Right atrium auricular region (tissue), 2 donors: ENCODE measurements around the gene PDZD8. TPM values are rescaled to one million over a fixed set of nuclear protein-coding genes. Genes with fewer than 3 reads are reported as not detected.
A peak's percentile ranks its signal among the peaks of the same experiment; 100 is the strongest.

Experiments
- DNase-seq: peaks from one replicate; pipeline ENCODE4 v3.0.0-alpha.2; 2019; ENCODE audit warnings: low spot score
- H3K27ac ChIP-seq, 2 donors: fragments of 200-600 bp; sonication (generic); 1 replicate in 1 of 2; 2 replicates in 1 of 2; pipeline ENCODE4 v1.5.1; 2016 to 2019
- H3K27me3 ChIP-seq, 2 donors: fragments of 200-600 bp; sonication (generic); one replicate each; pipeline versions ENCODE4 v1.5.1 to v1.6.0; 2017 to 2019
- H3K36me3 ChIP-seq: fragments of 200-600 bp; sonication (generic); one replicate; pipeline ENCODE4 v1.5.1; 2016
- H3K4me1 ChIP-seq, 2 donors: fragments of 200-600 bp; sonication (generic); one replicate each; pipeline versions ENCODE4 v1.5.1 to v1.6.0; 2017 to 2019
- H3K4me3 ChIP-seq, 2 donors: fragments of 200-600 bp; sonication (generic); 1 replicate in 1 of 2; 2 replicates in 1 of 2; pipeline ENCODE4 v1.5.1; 2017 to 2019; ENCODE audit warnings: mild to moderate bottlenecking in 1 of 2, moderate library complexity in 1 of 2
- H3K9me3 ChIP-seq, 2 donors: fragments of 200-600 bp; sonication (generic); one replicate each; pipeline ENCODE4 v1.5.1; 2019
- total RNA-seq, 2 donors: library from RNA; depleted of rRNA; stranded (reverse); fragments of >200 nt; gene quantifications; one replicate each; pipeline ENCODE4 v1.1.0, GENCODE V29; 2016
- TF ChIP-seq, protein P1 (sequence below), 2 donors: fragments of 200-600 bp; sonication (generic); IDR thresholded peaks; one replicate each; pipeline ENCODE4 v1.5.1; 2019; ENCODE audit warnings: antibody characterized with exemption in 2 of 2

The PDZD8 gene
- total RNA-seq, 2 donors from 2014 or later: 17.7 to 29.4 TPM

DNA sequence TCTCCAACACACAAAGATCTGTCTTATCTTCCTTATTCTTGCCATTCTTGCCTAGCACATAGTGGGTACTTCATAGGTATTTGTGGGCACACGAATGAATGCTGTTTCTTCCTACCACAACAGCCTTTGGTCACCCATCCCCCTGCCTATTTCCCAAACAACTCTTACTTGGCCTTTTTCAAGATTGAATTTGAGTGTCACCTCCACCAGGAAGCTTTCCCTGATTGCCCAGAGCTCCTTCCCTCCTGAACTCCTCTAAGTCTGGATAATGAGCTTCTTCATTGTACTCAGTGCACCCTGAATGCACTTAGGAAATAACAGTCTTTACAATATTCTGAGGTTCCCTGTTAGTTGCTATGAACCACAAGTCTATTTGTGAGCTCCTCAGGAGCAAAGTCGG lies 11.6 kb upstream of the PDZD8 start:
- Histone ChIP-seq H3K27me3 (no peaks in the 10 kb centered on the region), H3K9me3 (no peaks in the 10 kb centered on the region), H3K27ac (no peak overlapping the region), H3K4me1 (no peaks in the 10 kb centered on the region), H3K36me3 (no peaks in the 10 kb centered on the region), H3K4me3 (no peak overlapping the region)
- DNase-seq: no peak
- TF ChIP-seq, protein P1, sequence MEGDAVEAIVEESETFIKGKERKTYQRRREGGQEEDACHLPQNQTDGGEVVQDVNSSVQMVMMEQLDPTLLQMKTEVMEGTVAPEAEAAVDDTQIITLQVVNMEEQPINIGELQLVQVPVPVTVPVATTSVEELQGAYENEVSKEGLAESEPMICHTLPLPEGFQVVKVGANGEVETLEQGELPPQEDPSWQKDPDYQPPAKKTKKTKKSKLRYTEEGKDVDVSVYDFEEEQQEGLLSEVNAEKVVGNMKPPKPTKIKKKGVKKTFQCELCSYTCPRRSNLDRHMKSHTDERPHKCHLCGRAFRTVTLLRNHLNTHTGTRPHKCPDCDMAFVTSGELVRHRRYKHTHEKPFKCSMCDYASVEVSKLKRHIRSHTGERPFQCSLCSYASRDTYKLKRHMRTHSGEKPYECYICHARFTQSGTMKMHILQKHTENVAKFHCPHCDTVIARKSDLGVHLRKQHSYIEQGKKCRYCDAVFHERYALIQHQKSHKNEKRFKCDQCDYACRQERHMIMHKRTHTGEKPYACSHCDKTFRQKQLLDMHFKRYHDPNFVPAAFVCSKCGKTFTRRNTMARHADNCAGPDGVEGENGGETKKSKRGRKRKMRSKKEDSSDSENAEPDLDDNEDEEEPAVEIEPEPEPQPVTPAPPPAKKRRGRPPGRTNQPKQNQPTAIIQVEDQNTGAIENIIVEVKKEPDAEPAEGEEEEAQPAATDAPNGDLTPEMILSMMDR (IDR thresholded peaks at IDR 0.05): no peak

DNA sequence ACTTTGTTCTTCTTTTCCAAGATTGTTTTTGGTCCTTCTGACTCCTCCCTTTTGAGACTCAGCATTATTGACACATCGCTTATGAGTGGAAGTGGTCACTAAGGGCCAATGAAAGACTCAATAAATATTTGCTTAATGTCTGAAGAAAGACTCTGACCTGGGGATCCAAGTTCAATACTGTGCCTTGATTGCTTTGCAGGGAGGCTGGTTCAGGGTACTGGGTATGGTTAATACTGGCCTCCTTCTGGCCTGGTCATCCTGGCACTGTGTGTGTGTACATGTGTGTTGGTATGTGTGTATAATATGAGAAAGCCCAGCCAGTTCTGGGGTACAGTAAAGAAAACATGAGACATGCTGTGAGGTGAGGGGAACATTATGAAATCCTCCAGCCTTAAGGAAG lies 7.6 kb upstream of the PDZD8 start:
- no peak overlapping the region for H3K27ac ChIP-seq
- H3K27me3 ChIP-seq: no peaks in the 10 kb centered on the region
- H3K9me3 ChIP-seq: no peaks in the 10 kb centered on the region
- TF ChIP-seq, protein P1 (IDR thresholded peaks at IDR 0.05): no peak
- H3K4me3 ChIP-seq: no peak overlapping the region
- DNase-seq: no peak
- H3K4me1 ChIP-seq: no peaks in the 10 kb centered on the region
- no peaks in the 10 kb centered on the region for H3K36me3 ChIP-seq

DNA sequence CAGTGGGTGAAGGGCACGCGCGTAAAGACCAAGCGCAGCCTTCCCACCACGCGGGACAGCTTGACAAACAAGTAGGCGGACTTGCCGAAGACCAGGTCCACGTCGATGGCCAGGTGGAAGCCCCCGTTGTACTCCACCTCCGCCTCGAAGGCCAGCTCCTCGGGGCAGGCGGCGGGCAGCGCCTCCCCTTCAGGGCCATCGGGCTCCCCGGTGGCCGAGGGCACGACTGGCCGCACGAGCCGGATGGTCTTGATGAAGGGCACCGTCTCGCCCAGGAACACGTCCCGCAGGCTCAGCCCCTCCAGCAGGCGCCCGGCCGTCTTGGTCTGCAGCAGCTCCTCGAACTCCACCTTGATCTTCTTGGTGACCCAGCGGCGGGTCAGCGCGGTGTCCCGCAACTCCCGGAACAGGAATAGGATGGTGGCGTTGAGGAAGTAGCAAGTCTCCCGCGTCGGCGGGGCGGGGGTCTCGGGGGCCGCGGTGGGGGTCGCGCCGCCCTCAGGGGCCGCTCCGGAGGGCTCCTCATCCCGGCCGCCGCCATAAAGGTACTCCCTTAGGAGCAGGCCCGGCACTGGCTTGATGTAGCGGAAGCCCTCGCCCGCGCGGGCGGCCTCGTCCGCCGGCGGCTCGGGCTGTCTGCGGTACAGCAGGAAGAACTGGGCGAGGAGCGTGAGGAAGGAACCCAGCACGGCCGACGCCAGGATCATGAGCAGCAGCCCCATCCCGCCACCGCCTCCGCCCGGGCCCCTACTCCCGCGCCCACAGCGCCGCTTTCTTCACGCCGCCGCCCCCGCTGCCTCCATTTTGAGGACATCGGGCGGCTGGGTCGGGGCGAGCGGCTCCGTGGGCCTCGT lies 507 bp downstream of the PDZD8 start:
- TF ChIP-seq, protein P1 (IDR thresholded peaks at IDR 0.05): no peak
- no peaks in the 10 kb centered on the region for H3K9me3 ChIP-seq
- peak overlapping the region; percentile 94 for H3K27ac ChIP-seq
- H3K27me3 ChIP-seq: no peaks in the 10 kb centered on the region
- no peaks in the 10 kb centered on the region for H3K36me3 ChIP-seq
- H3K4me1 ChIP-seq: peaks cover 0 to 34% of the 10 kb centered on the region in 2 donors
- peak overlapping the region; percentile 76 to 79 for H3K4me3 ChIP-seq
- peak; percentile 63 for DNase-seq

DNA sequence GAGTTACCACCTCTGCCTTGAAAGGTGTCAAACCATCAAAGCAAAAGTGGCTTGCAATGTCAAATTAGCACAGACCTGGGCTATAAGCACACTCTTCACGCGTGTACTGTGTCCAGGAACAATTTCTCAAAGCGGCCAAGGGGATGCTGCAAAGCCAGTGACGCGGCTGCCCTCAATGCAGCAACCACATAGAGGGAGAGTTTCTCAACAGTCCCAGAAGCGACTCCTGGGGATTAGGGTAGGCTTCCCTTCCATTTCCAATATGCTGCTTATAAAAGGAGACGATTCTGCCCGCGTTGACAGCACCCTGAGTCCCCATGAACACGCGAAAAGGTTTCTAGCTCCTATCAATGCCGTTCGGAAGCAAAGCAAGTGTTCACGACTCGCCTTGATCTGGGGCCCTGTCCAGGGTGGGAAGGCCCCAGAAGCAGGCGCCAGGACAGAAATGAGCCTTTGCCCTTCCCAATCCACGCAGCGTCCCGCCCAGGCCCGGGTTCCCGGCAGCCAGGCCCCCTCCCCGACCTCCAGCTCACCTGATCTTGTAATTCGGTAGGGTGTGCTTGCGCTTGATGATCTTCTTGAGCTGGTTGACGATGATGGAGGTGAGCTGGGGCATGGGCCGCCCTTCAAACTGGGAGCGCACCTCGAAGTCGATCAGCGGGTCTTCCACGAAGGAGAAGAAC lies 1.3 kb downstream of the PDZD8 start:
- Histone ChIP-seq H3K27me3 (no peaks in the 10 kb centered on the region), H3K36me3 (no peaks in the 10 kb centered on the region), H3K9me3 (no peaks in the 10 kb centered on the region), H3K27ac (peak overlapping the region; percentile 94), H3K4me1 (peaks cover 0 to 34% of the 10 kb centered on the region in 2 donors), H3K4me3 (peak overlapping the region; percentile 76 to 79)
- TF ChIP-seq, protein P1 (IDR thresholded peaks at IDR 0.05): no peak
- peak; percentile 82 for DNase-seq

DNA sequence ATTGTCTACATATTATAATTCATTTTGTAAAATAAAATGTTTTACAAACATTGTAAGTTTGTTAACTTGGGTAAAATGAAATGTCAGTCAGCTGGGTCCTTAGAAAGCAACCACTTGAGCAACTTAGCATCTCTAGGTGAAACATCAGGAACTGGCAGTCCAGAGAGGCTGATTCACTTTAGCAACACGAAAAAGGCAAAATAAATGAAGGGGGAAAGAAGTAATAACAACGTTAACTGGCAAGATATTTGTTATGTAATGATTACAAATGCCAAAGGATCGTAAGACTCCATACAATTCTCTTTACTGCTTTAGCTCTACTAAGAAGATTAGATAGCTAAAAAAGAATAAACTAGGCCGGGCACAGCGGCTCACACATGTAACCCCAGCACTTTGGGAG lies 5.0 kb downstream of the PDZD8 start:
- Histone ChIP-seq H3K27me3 (no peaks in the 10 kb centered on the region), H3K9me3 (no peaks in the 10 kb centered on the region), H3K27ac (no peak overlapping the region), H3K4me3 (no peak overlapping the region), H3K4me1 (peaks cover 0 to 35% of the 10 kb centered on the region in 2 donors), H3K36me3 (no peaks in the 10 kb centered on the region)
- TF ChIP-seq, protein P1 (IDR thresholded peaks at IDR 0.05): no peak
- DNase-seq: no peak
